Activated CD4-positive, alpha-beta T cell treated with anti-CD3 and anti-CD28 coated beads for 36 hours (primary cell): ENCODE results near the gene PA2G4. TPM values are rescaled to one million over a fixed set of nuclear protein-coding genes. Genes with fewer than 3 reads are reported as not detected.
"Not testable (repeated sequence)": the region's sequence is repeated elsewhere in the genome, so short reads cannot be mapped to it uniquely, and the experiment has no call there.

ENCODE experiments used
- ATAC-seq: fragments of 200-7000 bp; cut with Tn5 transposase; one replicate; pipeline ENCODE4 v1.10.0; 2021; ENCODE audit warnings: mild to moderate bottlenecking, moderate library complexity
- CTCF ChIA-PET: fragments of 350-600 bp; sonication (Branson Sonifier 250); formaldehyde crosslinking; loops from one replicate; lab custom pipeline; 2021; ENCODE audit warnings: antibody characterized with exemption; lab: Charles Lee
- POLR2A ChIA-PET: fragments of 350-600 bp; sonication (Branson Sonifier 250); formaldehyde crosslinking; loops from one replicate; lab custom pipeline; 2021; ENCODE audit warnings: antibody characterized with exemption, inconsistent platforms; lab: Charles Lee
- DNase-seq: peaks from one replicate; pipeline ENCODE4 v3.0.0-alpha.2; 2020
- H3K27ac Mint-ChIP-seq: one replicate; pipeline ENCODE4 v1.8.0; 2021; ENCODE audit warnings: mixed read lengths
- H3K27me3 Mint-ChIP-seq: one replicate; pipeline ENCODE4 v1.8.0; 2021; ENCODE audit warnings: mixed read lengths
- H3K36me3 Mint-ChIP-seq: one replicate; pipeline ENCODE4 v1.8.0; 2021; ENCODE audit warnings: low read depth, mixed read lengths
- H3K4me1 Mint-ChIP-seq: one replicate; pipeline ENCODE4 v1.8.0; 2021; ENCODE audit warnings: mixed read lengths
- H3K4me3 Mint-ChIP-seq: one replicate; pipeline ENCODE4 v1.8.0; 2021; ENCODE audit warnings: mild to moderate bottlenecking, moderate library complexity, mixed read lengths
- H3K9me3 Mint-ChIP-seq: one replicate; pipeline ENCODE4 v1.8.0; 2021; ENCODE audit warnings: low read depth, mixed read lengths
- intact Hi-C, 2 experiments: fragments of 100-400 bp; cut with DNase I in 1 of 2; cut with micrococcal nuclease in 1 of 2; formaldehyde crosslinking; loops; one replicate each; pipeline versions ENCODE4 v1.14.2 to v1.15.1; 2022 to 2024; cut with DNase I, micrococcal nuclease
- total RNA-seq, 2 experiments: library from RNA; stranded (reverse); gene quantifications; one replicate each; pipeline ENCODE4 v1.2.3, GENCODE V29; 2021

The PA2G4 gene
- 100 to 1,000 TPM; 446 to 695 TPM for total RNA-seq

DNA sequence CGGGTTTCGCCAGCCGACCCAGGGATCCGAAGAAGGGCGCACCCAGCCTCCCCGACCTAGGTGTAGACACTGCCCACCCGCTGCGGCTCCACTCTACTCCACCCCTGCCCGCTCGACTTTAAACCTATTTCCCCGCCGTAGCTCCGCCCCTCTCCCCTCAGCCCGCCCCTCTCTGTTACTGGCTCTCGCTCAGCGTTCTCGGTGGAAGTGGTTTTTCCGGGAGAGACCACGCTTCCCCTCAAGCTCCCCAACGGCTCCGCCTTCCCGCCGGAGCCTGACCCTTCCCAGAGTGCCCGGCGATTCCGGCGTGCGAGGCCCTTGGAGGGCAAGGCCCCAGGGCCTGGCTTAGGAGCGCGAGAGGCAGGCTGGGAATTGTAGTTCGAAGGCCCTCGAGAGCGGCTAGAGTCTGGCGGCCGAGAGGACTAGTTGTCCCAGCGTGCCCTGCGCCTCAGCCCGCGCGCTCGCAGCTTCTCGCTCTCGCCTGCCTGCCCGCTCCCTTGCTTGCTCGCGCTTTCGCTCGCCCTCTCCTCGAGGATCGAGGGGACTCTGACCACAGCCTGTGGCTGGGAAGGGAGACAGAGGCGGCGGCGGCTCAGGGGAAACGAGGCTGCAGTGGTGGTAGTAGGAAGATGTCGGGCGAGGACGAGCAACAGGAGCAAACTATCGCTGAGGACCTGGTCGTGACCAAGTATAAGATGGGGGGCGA, at the start of gene PA2G4:
PA2G4 (plus strand) TSS at position 451 of the 706 bp plus-strand sequence; CDS start at position 630, 179 bp downstream.
- ChIA-PET CTCF (interaction anchor here (0.6 to 3.4 kb wide), 22 partner anchors 13 to 620 kb away, joined by 3 to 47 read pairs (median 3); partner anchors contain the start of genes ERBB3, ESYT1, ORMDL2 and RNF41), POLR2A (interaction anchor here (0.6 to 3.0 kb wide), 20 partner anchors 9 to 543 kb away, joined by 3 to 76 read pairs (median 4); partner anchors contain the start of genes DNAJC14, ESYT1, ORMDL2 and RAB5B)
- ATAC-seq (peak; percentile 95), DNase-seq (peak; percentile 99)
- Mint-ChIP-seq H3K27me3 (no peaks in the 10 kb centered on the region), H3K9me3 (no peaks in the 10 kb centered on the region), H3K4me1 (peaks cover 43% of the 10 kb centered on the region), H3K27ac (peak within 1 kb of the TSS; percentile 100), H3K4me3 (peak within 1 kb of the TSS; percentile 100), H3K36me3 (peaks cover 45% of the 10 kb centered on the region)
- intact Hi-C loops: loop anchor here (1.0 to 5.0 kb wide), 21 partner anchors 12 to 528 kb away; partner anchors contain the start of genes ESYT1 (in 2 of the 2), MYL6B (in 2 of the 2), PYM1 (in 2 of the 2) and RPL41 (in 2 of the 2)

DNA sequence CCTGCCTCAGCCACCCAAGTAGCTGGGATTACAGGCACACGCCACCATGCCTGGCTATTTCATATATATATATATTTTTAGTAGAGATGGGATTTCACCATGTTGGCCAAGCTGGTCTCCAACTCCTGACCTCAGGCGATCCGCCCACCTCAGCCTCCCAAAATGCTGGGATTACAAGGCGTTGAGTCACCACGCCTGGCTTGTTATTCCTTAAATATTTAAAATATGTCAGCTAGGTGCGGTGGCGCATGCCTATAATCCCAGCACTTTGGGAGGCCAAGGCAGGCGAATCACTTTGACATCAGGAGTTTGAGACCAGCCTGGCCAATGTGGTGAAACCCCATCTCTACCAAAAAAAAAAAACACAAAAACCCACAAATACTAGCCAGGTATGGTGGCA, 44.4 kb upstream of the PA2G4 start:
- ATAC-seq, H3K9me3 Mint-ChIP-seq, POLR2A ChIA-PET, H3K4me3 Mint-ChIP-seq, DNase-seq, intact Hi-C loops, H3K36me3 Mint-ChIP-seq, H3K27ac Mint-ChIP-seq, H3K4me1 Mint-ChIP-seq, H3K27me3 Mint-ChIP-seq: not testable (repeated sequence)
- CTCF ChIA-PET: interaction anchor here (0.6 to 1.3 kb wide), 3 partner anchors 12 to 32 kb away, joined by 3 to 5 read pairs (median 4); no protein-coding TSS in a partner anchor

DNA sequence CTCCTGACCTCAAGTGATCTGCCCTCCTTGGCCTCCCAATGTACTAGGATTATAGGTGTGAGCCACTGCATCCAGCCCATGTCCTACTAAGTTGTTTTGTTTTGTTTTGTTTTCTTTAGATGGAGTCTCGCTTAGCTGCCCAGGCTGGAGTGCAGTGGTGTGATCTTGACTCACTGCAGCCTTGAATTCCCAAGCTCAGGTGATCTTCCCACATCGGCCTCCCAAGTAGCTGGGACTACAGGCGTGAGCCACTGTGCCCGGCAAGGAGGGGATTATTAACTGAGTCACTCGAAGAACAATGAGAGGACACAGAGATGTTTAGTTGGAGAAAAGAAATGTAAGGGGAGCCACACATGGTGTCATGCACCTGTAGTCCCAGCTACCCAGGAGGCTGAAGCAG, 42.4 kb upstream of the PA2G4 start:
- Mint-ChIP-seq H3K4me1 (peaks cover 2% of the 10 kb centered on the region), H3K27me3 (peaks cover 4% of the 10 kb centered on the region), H3K4me3 (no peak overlapping the region), H3K9me3 (no peaks in the 10 kb centered on the region), H3K27ac (no peak overlapping the region), H3K36me3 (no peaks in the 10 kb centered on the region)
- ChIA-PET CTCF (interaction anchor here (0.7 to 1.5 kb wide), 4 partner anchors 16 to 239 kb away, joined by 3 read pairs; partner anchors contain the start of gene SMARCC2), POLR2A (no interaction called here)
- DNase-seq: no peak
- no peak for ATAC-seq
- intact Hi-C loops: no loop called here

DNA sequence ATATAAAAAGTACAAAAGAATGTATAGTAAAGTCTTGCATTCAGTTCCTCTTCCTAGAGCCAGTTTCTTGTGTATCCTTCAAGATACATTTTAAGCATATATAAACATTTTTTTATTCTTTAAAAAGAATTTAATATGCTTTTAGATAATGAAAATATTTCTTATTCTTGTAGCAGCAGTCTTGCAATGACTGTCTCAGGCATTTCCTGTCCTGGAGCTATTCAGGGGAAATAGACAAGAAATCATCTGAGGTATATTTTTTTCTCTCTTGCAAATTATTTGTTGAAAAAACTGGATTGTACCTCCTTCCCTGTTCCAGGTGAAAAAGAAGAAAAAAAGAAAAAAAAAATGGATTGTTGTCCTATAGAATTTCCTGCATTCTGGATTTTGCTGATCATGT, 41.4 kb upstream of the PA2G4 start:
- H3K27ac Mint-ChIP-seq: no peak overlapping the region
- H3K27me3 Mint-ChIP-seq: peaks cover 4% of the 10 kb centered on the region
- CTCF ChIA-PET: no interaction called here
- no peak overlapping the region for H3K4me3 Mint-ChIP-seq
- POLR2A ChIA-PET: no interaction called here
- ATAC-seq (no peak), DNase-seq (no peak)
- no peaks in the 10 kb centered on the region for H3K36me3 Mint-ChIP-seq
- intact Hi-C loops: no loop called here
- H3K9me3 Mint-ChIP-seq: no peaks in the 10 kb centered on the region
- peaks cover 3% of the 10 kb centered on the region for H3K4me1 Mint-ChIP-seq

GRCh38 chr12:56071648-56072047, 32.7 kb upstream of the PA2G4 start:
- no peak for DNase-seq
- Mint-ChIP-seq H3K9me3 (no peaks in the 10 kb centered on the region), H3K27ac (no peak overlapping the region), H3K27me3 (no peaks in the 10 kb centered on the region), H3K4me3 (no peak overlapping the region), H3K36me3 (no peaks in the 10 kb centered on the region), H3K4me1 (peaks cover 3% of the 10 kb centered on the region)
- ChIA-PET CTCF (interaction anchor here (1.2 kb wide), 1 partner anchor 315 kb away, joined by 3 read pairs; no protein-coding TSS in a partner anchor), POLR2A (no interaction called here)
- ATAC-seq: no peak
- intact Hi-C loops: no loop called here

GRCh38 chr12:56074396-56074795, 30.0 kb upstream of the PA2G4 start:
- intact Hi-C loops: no loop called here
- POLR2A ChIA-PET: no interaction called here
- no peak overlapping the region for H3K4me3 Mint-ChIP-seq
- no peaks in the 10 kb centered on the region for H3K27me3 Mint-ChIP-seq
- CTCF ChIA-PET: no interaction called here
- no peaks in the 10 kb centered on the region for H3K9me3 Mint-ChIP-seq
- DNase-seq (no peak), ATAC-seq (no peak)
- H3K27ac Mint-ChIP-seq: no peak overlapping the region
- H3K4me1 Mint-ChIP-seq: no peaks in the 10 kb centered on the region
- no peaks in the 10 kb centered on the region for H3K36me3 Mint-ChIP-seq

DNA sequence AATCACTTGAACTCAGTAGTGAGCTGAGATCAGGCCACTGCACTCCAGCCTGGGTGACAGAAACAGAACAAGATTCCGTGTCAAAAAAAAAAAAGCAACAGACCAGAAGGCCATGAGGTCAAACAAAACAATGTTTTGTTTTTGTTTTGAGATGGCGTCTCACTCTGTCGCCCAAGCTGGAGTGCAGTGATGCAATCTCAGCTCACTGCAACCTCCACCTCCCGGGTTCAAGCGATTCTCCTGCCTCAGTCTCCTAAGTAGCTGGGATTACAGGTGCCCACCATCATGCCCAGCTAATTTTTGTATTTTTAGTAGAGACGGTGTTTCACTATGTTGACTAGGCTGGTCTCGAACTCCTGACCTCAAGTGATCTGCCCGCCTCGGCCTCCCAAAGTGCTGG, 26.4 kb upstream of the PA2G4 start:
- DNase-seq, H3K4me1 Mint-ChIP-seq, H3K36me3 Mint-ChIP-seq, H3K9me3 Mint-ChIP-seq, intact Hi-C loops, H3K27me3 Mint-ChIP-seq, H3K27ac Mint-ChIP-seq, H3K4me3 Mint-ChIP-seq, ATAC-seq: not testable (repeated sequence)
- CTCF ChIA-PET: interaction anchor here (1.2 to 2.2 kb wide), 3 partner anchors 13 to 31 kb away, joined by 3 to 5 read pairs (median 4); no protein-coding TSS in a partner anchor
- POLR2A ChIA-PET: interaction anchor here (0.7 kb wide), 1 partner anchor 281 kb away, joined by 4 read pairs; no protein-coding TSS in a partner anchor

DNA sequence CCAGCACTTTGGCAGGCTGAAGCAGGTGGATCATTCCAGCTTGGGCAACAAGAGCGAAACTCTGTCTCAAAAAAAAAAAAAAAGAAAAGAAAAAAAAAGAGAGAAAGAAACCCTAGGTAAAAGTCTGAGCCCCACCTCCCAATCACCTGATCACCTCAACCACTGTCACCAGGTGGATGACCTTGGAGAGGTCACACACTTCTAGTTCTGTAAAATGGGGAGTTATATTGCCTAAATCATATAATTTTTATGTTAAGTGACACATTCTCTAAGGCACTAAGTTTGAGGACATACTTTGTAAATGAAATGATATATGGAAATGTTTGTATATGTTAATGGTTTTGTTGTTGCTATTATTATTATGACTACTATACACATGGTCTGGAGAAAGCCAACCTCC, 25.9 kb upstream of the PA2G4 start:
- ATAC-seq (no peak), DNase-seq (no peak)
- H3K4me3 Mint-ChIP-seq: no peak overlapping the region
- intact Hi-C loops: no loop called here
- H3K27ac Mint-ChIP-seq: no peak overlapping the region
- no peaks in the 10 kb centered on the region for H3K9me3 Mint-ChIP-seq
- POLR2A ChIA-PET: interaction anchor here (0.7 kb wide), 1 partner anchor 281 kb away, joined by 4 read pairs; no protein-coding TSS in a partner anchor
- peaks cover 6% of the 10 kb centered on the region for H3K27me3 Mint-ChIP-seq
- peaks cover 8% of the 10 kb centered on the region for H3K4me1 Mint-ChIP-seq
- CTCF ChIA-PET: interaction anchor here (1.7 to 2.2 kb wide), 2 partner anchors 25 to 31 kb away, joined by 5 to 6 read pairs; partner anchors contain the start of gene PA2G4
- no peaks in the 10 kb centered on the region for H3K36me3 Mint-ChIP-seq

GRCh38 chr12:56078931-56079722, 25.2 kb upstream of the PA2G4 start:
- POLR2A ChIA-PET: no interaction called here
- DNase-seq (peak; percentile 76), ATAC-seq (peak; percentile 42)
- Mint-ChIP-seq H3K27ac (no peak overlapping the region), H3K9me3 (no peaks in the 10 kb centered on the region), H3K36me3 (no peaks in the 10 kb centered on the region), H3K4me3 (peak overlapping the region; percentile 74), H3K27me3 (peaks cover 6% of the 10 kb centered on the region), H3K4me1 (peaks cover 8% of the 10 kb centered on the region)
- CTCF ChIA-PET: interaction anchor here (0.5 to 1.7 kb wide), 20 partner anchors 9 to 423 kb away, joined by 3 to 6 read pairs (median 3); partner anchors contain the start of genes PA2G4 and RNF41
- intact Hi-C loops: loop anchor here in 1 of 2 experiments (1.0 kb wide), 2 partner anchors 25 to 39 kb away; partner anchors contain the start of genes PA2G4 and ZC3H10

GRCh38 chr12:56079723-56080555, 24.4 kb upstream of the PA2G4 start, which contains the start of gene ERBB3:
Gene ERBB3, plus strand, starts transcription at chr12:56080165. Its CDS starts 136 bp downstream, at chr12:56080301.
- ATAC-seq: peak; percentile 90
- Mint-ChIP-seq H3K36me3 (no peaks in the 10 kb centered on the region), H3K9me3 (no peaks in the 10 kb centered on the region), H3K4me3 (peak within 1 kb of the TSS; percentile 74), H3K27me3 (peaks cover 6% of the 10 kb centered on the region), H3K27ac (no peak within 1 kb of the TSS), H3K4me1 (peaks cover 8% of the 10 kb centered on the region)
- intact Hi-C loops: loop anchor here (1.0 to 5.0 kb wide), 3 partner anchors 24 to 38 kb away; partner anchors contain the start of genes PA2G4 (in 2 of the 2) and ZC3H10 (in 1 of the 2)
- DNase-seq: peak; percentile 84
- ChIA-PET POLR2A (interaction anchor here (0.6 kb wide), 1 partner anchor 36 kb away, joined by 8 read pairs; no protein-coding TSS in a partner anchor), CTCF (interaction anchor here (0.6 to 1.7 kb wide), 18 partner anchors 9 to 341 kb away, joined by 3 to 6 read pairs (median 4); partner anchors contain the start of gene PA2G4)
